ENCODE data around the gene FAM98B.

Gene FAM98B

GRCh38 chr15:38461066-38461833, 7.3 kb downstream of the FAM98B start:
- no peak for DNase-seq

GRCh38 chr15:38463893-38464292, 10.0 kb downstream of the FAM98B start:
- DNase-seq: no peak

GRCh38 chr15:38464675-38465074, 10.7 kb downstream of the FAM98B start:
- DNase-seq: no peak

- no peak for DNase-seq
Observed at GRCh38 chr15:38470816-38471215, 16.9 kb downstream of the FAM98B start.

GRCh38 chr15:38471974-38472373, 18.0 kb downstream of the FAM98B start:
- DNase-seq: no peak

GRCh38 chr15:38474155-38474757, 20.3 kb downstream of the FAM98B start:
- peak; percentile 55 for DNase-seq

GRCh38 chr15:38475361-38475760, 21.4 kb downstream of the FAM98B start:
- DNase-seq: no peak

- DNase-seq: no peak
Observed at GRCh38 chr15:38476120-38476519, 22.2 kb downstream of the FAM98B start.

- no peak for DNase-seq
Observed at GRCh38 chr15:38477637-38478036, 23.7 kb downstream of the FAM98B start.

GRCh38 chr15:38479266-38479665, 25.3 kb downstream of the FAM98B start:
- DNase-seq: no peak

GRCh38 chr15:38479756-38480155, 25.8 kb downstream of the FAM98B start:
- DNase-seq: no peak

- no peak for DNase-seq
Observed at GRCh38 chr15:38481113-38481512, 27.2 kb downstream of the FAM98B start.

- no peak for DNase-seq
Observed at GRCh38 chr15:38481761-38482160, 27.8 kb downstream of the FAM98B start.

GRCh38 chr15:38482572-38482971, 28.6 kb downstream of the FAM98B start:
- no peak for DNase-seq

- no peak for DNase-seq
Observed at GRCh38 chr15:38486936-38487335, 33.0 kb downstream of the FAM98B start.

GRCh38 chr15:38487378-38487777, 33.5 kb downstream of the FAM98B start:
- DNase-seq: no peak

GRCh38 chr15:38490242-38490922, 36.5 kb downstream of the FAM98B start:
- no peak for DNase-seq

GRCh38 chr15:38496151-38496550, 42.2 kb downstream of the FAM98B start:
- no peak for DNase-seq

GRCh38 chr15:38499651-38500050, 45.7 kb downstream of the FAM98B start:
- no peak for DNase-seq

GRCh38 chr15:38503496-38503895, 49.6 kb downstream of the FAM98B start:
- no peak for DNase-seq

- no peak for DNase-seq
Observed at GRCh38 chr15:38504680-38505467, 50.9 kb downstream of the FAM98B start.

GRCh38 chr15:38506997-38507396, 53.1 kb downstream of the FAM98B start:
- no peak for DNase-seq

- no peak for DNase-seq
Observed at GRCh38 chr15:38507570-38507969, 53.6 kb downstream of the FAM98B start.
